HepG2 (cell line): ENCODE results near the gene TRIM23. TPM values are rescaled to one million over a fixed set of nuclear protein-coding genes. Genes with fewer than 3 reads are reported as not detected.

Experiments used
- KDM6A ChIP-seq: IDR thresholded peaks from 2 replicates; pipeline ENCODE4 v1.6.1; 2016; ENCODE audit warnings: low read depth
- NFYB ChIP-seq: sonication (generic); formaldehyde crosslinking; IDR thresholded peaks from 2 replicates; pipeline ENCODE4 v1.4.0; 2020; ENCODE audit warnings: missing genetic modification reagents
- U2AF2 ChIP-seq: fragments of 200-400 bp; formaldehyde crosslinking; IDR thresholded peaks from 2 replicates; pipeline ENCODE4 v1.6.1; 2017; ENCODE audit warnings: low read depth, mild to moderate bottlenecking, low read length
- ZFAT ChIP-seq: sonication (generic); formaldehyde crosslinking; conservative IDR thresholded peaks from 2 replicates; pipeline ENCODE4 v1.8.1; 2023; ENCODE audit warnings: missing genetic modification reagents, inconsistent platforms
- ZFP1 ChIP-seq: IDR thresholded peaks from 2 replicates; pipeline ENCODE4 v1.6.1; 2016
- ZFX ChIP-seq: sonication (generic); formaldehyde crosslinking; IDR thresholded peaks from 2 replicates; pipeline ENCODE4 v1.4.0; 2020; ENCODE audit warnings: mild to moderate bottlenecking, low read depth, missing genetic modification reagents, moderate library complexity
- ZNF598 ChIP-seq: sonication (generic); formaldehyde crosslinking; IDR thresholded peaks from 2 replicates; pipeline ENCODE4 v1.5.1; 2020; ENCODE audit warnings: mild to moderate bottlenecking, missing genetic modification reagents, borderline replicate concordance
- ZNF670 ChIP-seq: sonication (generic); formaldehyde crosslinking; IDR thresholded peaks from 2 replicates; pipeline ENCODE4 v1.8.0; 2022; ENCODE audit warnings: mild to moderate bottlenecking, missing genetic modification reagents, borderline replicate concordance
- ZNF850 ChIP-seq: sonication (generic); formaldehyde crosslinking; conservative IDR thresholded peaks from 2 replicates; pipeline ENCODE4 v1.9.0; 2021; ENCODE audit warnings: mild to moderate bottlenecking, missing genetic modification reagents
- polyA plus RNA-seq, 8 experiments: library from polyadenylated mRNA; depleted of rRNA in 3 of 8; stranded (reverse) in 7 of 8; unstranded in 1 of 8; fragments of >200 nt; fragmentation: Illumina TruSeq in 4 of 8; extraction: Trizol in 4 of 8; gene quantifications; 2 replicates each; pipeline versions ENCODE4 v1.2.1 to v1.2.3, GENCODE V29; 2011 to 2016; ENCODE audit warnings: low read depth in 4 of 8, missing spikeins in 1 of 8, mixed read lengths in 1 of 8; ENCODE audit not compliant: insufficient read depth in 1 of 8
- total RNA-seq, 5 experiments: library from RNA; depleted of rRNA; stranded (reverse); fragments of >200 nt; fragmentation: Illumina TruSeq; extraction: Trizol; gene quantifications; 2 replicates each; pipeline ENCODE4 v1.2.3, GENCODE V29; 2016; ENCODE audit warnings: low read depth in 1 of 5
- TF ChIP-seq, protein P1 (sequence below): sonication (generic); IDR thresholded peaks from 2 replicates; pipeline ENCODE4 v1.6.1; 2016; ENCODE audit warnings: low read depth, borderline replicate concordance
- TF ChIP-seq, protein P2 (sequence below): sonication (generic); formaldehyde crosslinking; IDR thresholded peaks from 2 replicates; pipeline ENCODE4 v1.4.0; 2020; ENCODE audit warnings: missing genetic modification reagents
- TF ChIP-seq, protein P3 (sequence below): sonication (generic); formaldehyde crosslinking; IDR thresholded peaks from 2 replicates; pipeline ENCODE4 v1.4.0; 2020; ENCODE audit warnings: mild to moderate bottlenecking, missing genetic modification reagents
- TF ChIP-seq, protein P4 (sequence below): sonication (generic); formaldehyde crosslinking; IDR thresholded peaks from 2 replicates; pipeline ENCODE4 v1.8.0; 2022; ENCODE audit warnings: mild to moderate bottlenecking, missing genetic modification reagents, borderline replicate concordance
- TF ChIP-seq, protein P5 (sequence below): sonication (generic); formaldehyde crosslinking; IDR thresholded peaks from 2 replicates; pipeline ENCODE4 v1.4.0; 2020; ENCODE audit warnings: missing genetic modification reagents
- TF ChIP-seq, protein P6 (sequence below): IDR thresholded peaks from 2 replicates; pipeline ENCODE4 v1.4.0; 2020; ENCODE audit warnings: mild to moderate bottlenecking, missing genetic modification reagents
- TF ChIP-seq, protein P7 (sequence below): sonication (generic); formaldehyde crosslinking; IDR thresholded peaks from 2 replicates; pipeline ENCODE4 v1.5.1; 2020; ENCODE audit warnings: mild to moderate bottlenecking, moderate library complexity, missing genetic modification reagents

Gene TRIM23
- total and polyA plus RNA-seq, 2 of the 13 experiments (the other 11 are each of a cell fraction or from before 2014, with no cell fraction given) = 4.6 to 11.4 TPM

DNA sequence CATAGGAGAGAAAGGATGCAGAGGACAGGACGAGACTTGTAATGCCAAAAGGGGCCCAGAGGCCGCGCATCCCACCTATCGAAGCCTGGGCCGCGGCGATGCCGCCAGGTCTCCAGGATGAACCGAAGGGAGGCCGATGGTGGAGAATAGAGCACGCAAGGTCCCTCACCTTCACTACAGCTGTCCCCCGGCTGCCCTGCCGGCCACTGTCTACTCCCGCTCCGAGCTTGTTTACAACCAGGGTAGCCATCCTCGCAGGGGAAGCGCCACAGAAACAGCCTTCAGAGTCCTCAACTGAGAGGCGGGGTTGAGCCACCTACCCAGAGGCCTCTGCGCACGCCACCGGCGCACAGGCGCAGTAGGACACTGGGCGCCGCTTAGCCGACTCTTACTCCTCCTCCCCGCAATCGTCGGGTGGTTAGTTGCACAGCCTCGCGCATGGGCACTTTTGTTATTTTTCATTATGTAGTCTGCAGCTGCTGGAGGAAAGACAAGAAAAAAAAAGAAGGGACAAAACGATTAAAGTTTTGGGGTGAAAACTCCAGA, at the start of gene TRIM23 (continued):
- TF ChIP-seq, protein P1, sequence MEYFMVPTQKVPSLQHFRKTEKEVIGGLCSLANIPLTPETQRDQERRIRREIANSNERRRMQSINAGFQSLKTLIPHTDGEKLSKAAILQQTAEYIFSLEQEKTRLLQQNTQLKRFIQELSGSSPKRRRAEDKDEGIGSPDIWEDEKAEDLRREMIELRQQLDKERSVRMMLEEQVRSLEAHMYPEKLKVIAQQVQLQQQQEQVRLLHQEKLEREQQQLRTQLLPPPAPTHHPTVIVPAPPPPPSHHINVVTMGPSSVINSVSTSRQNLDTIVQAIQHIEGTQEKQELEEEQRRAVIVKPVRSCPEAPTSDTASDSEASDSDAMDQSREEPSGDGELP = no peak
- TF ChIP-seq ZNF598 (peak; percentile 58; the same call in 1 of the 2 replicates), ZNF670 (peak; percentile 73), U2AF2 (0 out of 2 replicates have a peak, but pooled peaks have one; percentile 13), ZFX (CRISPR knock-in tag) (peak; percentile 87), ZFP1 (CRISPR knock-in tag) (no peak; the same call in 1 of the 2 replicates), NFYB (CRISPR knock-in tag) (no peak), ZNF850 (CRISPR knock-in tag) (0 out of 2 replicates have a peak, but pooled peaks have one; percentile 49), ZFAT (CRISPR knock-in tag) (no peak), KDM6A (CRISPR knock-in tag) (no peak)
- TF ChIP-seq, protein P2, sequence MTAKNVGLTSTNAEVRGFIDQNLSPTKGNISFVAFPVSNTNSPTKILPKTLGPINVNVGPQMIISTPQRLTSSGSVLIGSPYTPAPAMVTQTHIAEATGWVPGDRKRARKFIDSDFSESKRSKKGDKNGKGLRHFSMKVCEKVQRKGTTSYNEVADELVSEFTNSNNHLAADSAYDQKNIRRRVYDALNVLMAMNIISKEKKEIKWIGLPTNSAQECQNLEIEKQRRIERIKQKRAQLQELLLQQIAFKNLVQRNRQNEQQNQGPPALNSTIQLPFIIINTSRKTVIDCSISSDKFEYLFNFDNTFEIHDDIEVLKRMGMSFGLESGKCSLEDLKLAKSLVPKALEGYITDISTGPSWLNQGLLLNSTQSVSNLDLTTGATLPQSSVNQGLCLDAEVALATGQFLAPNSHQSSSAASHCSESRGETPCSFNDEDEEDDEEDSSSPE = no peak; the same call in 1 of the 2 replicates
- TF ChIP-seq, protein P3, sequence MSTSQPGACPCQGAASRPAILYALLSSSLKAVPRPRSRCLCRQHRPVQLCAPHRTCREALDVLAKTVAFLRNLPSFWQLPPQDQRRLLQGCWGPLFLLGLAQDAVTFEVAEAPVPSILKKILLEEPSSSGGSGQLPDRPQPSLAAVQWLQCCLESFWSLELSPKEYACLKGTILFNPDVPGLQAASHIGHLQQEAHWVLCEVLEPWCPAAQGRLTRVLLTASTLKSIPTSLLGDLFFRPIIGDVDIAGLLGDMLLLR (CRISPR knock-in tag) = 0 out of 2 replicates have a peak, but pooled peaks have one; percentile 35
- TF ChIP-seq, protein P4, sequence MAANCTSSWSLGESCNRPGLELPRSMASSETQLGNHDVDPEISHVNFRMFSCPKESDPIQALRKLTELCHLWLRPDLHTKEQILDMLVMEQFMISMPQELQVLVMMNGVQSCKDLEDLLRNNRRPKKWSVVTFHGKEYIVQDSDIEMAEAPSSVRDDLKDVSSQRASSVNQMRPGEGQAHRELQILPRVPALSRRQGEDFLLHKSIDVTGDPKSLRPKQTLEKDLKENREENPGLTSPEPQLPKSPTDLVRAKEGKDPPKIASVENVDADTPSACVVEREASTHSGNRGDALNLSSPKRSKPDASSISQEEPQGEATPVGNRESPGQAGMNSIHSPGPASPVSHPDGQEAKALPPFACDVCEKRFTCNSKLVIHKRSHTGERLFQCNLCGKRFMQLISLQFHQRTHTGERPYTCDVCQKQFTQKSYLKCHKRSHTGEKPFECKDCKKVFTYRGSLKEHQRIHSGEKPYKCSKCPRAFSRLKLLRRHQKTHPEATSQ (CRISPR knock-in tag) = 0 out of 2 replicates have a peak, but pooled peaks have one; percentile 25
- TF ChIP-seq, protein P5, sequence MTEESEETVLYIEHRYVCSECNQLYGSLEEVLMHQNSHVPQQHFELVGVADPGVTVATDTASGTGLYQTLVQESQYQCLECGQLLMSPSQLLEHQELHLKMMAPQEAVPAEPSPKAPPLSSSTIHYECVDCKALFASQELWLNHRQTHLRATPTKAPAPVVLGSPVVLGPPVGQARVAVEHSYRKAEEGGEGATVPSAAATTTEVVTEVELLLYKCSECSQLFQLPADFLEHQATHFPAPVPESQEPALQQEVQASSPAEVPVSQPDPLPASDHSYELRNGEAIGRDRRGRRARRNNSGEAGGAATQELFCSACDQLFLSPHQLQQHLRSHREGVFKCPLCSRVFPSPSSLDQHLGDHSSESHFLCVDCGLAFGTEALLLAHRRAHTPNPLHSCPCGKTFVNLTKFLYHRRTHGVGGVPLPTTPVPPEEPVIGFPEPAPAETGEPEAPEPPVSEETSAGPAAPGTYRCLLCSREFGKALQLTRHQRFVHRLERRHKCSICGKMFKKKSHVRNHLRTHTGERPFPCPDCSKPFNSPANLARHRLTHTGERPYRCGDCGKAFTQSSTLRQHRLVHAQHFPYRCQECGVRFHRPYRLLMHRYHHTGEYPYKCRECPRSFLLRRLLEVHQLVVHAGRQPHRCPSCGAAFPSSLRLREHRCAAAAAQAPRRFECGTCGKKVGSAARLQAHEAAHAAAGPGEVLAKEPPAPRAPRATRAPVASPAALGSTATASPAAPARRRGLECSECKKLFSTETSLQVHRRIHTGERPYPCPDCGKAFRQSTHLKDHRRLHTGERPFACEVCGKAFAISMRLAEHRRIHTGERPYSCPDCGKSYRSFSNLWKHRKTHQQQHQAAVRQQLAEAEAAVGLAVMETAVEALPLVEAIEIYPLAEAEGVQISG (CRISPR knock-in tag) = peak; percentile 53; the same call in 1 of the 2 replicates
- TF ChIP-seq, protein P6, sequence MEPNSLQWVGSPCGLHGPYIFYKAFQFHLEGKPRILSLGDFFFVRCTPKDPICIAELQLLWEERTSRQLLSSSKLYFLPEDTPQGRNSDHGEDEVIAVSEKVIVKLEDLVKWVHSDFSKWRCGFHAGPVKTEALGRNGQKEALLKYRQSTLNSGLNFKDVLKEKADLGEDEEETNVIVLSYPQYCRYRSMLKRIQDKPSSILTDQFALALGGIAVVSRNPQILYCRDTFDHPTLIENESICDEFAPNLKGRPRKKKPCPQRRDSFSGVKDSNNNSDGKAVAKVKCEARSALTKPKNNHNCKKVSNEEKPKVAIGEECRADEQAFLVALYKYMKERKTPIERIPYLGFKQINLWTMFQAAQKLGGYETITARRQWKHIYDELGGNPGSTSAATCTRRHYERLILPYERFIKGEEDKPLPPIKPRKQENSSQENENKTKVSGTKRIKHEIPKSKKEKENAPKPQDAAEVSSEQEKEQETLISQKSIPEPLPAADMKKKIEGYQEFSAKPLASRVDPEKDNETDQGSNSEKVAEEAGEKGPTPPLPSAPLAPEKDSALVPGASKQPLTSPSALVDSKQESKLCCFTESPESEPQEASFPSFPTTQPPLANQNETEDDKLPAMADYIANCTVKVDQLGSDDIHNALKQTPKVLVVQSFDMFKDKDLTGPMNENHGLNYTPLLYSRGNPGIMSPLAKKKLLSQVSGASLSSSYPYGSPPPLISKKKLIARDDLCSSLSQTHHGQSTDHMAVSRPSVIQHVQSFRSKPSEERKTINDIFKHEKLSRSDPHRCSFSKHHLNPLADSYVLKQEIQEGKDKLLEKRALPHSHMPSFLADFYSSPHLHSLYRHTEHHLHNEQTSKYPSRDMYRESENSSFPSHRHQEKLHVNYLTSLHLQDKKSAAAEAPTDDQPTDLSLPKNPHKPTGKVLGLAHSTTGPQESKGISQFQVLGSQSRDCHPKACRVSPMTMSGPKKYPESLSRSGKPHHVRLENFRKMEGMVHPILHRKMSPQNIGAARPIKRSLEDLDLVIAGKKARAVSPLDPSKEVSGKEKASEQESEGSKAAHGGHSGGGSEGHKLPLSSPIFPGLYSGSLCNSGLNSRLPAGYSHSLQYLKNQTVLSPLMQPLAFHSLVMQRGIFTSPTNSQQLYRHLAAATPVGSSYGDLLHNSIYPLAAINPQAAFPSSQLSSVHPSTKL (CRISPR knock-in tag) = peak; percentile 14; the same call in 1 of the 2 replicates
- TF ChIP-seq, protein P7, sequence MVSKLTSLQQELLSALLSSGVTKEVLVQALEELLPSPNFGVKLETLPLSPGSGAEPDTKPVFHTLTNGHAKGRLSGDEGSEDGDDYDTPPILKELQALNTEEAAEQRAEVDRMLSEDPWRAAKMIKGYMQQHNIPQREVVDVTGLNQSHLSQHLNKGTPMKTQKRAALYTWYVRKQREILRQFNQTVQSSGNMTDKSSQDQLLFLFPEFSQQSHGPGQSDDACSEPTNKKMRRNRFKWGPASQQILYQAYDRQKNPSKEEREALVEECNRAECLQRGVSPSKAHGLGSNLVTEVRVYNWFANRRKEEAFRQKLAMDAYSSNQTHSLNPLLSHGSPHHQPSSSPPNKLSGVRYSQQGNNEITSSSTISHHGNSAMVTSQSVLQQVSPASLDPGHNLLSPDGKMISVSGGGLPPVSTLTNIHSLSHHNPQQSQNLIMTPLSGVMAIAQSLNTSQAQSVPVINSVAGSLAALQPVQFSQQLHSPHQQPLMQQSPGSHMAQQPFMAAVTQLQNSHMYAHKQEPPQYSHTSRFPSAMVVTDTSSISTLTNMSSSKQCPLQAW (CRISPR knock-in tag) = peak; percentile 58; the same call in 1 of the 2 replicates
